ENCODE results near the gene FFAR3.

DNA sequence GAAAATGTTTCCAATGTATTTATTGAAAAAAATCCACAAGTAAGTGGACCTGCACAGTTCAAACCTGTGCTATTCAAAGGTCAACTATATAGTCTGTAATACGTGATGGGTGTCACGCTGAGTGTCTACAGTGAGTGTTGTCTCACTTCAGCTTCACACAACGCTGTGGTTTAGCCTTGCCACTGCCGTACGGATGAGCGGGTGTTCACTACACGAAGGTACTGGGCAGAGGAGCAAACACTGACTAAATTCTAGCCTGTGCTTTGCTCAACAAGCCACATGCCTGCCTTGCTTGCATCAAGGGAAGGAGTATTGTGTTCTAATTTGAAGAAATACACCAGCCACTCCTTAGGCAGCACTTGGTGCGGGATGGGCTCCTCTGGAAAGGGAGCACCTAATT is 3.4 kb upstream of the FFAR3 start:
- TF ChIP-seq, protein P1, sequence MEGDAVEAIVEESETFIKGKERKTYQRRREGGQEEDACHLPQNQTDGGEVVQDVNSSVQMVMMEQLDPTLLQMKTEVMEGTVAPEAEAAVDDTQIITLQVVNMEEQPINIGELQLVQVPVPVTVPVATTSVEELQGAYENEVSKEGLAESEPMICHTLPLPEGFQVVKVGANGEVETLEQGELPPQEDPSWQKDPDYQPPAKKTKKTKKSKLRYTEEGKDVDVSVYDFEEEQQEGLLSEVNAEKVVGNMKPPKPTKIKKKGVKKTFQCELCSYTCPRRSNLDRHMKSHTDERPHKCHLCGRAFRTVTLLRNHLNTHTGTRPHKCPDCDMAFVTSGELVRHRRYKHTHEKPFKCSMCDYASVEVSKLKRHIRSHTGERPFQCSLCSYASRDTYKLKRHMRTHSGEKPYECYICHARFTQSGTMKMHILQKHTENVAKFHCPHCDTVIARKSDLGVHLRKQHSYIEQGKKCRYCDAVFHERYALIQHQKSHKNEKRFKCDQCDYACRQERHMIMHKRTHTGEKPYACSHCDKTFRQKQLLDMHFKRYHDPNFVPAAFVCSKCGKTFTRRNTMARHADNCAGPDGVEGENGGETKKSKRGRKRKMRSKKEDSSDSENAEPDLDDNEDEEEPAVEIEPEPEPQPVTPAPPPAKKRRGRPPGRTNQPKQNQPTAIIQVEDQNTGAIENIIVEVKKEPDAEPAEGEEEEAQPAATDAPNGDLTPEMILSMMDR (IDR thresholded peaks at IDR 0.05), result no peak
- no peak for TF ChIP-seq POLR2A (IDR thresholded peaks at IDR 0.05)
